ENCODE data around the gene DCLK1. TPM values are rescaled to one million over a fixed set of nuclear protein-coding genes. Genes with fewer than 3 reads are reported as not detected.

DCLK1 gene
- total and polyA plus RNA-seq, 2 donors (not counting 1 experiment from before 2014, with no cell fraction given): 0.56 to 6.3 TPM

DNA sequence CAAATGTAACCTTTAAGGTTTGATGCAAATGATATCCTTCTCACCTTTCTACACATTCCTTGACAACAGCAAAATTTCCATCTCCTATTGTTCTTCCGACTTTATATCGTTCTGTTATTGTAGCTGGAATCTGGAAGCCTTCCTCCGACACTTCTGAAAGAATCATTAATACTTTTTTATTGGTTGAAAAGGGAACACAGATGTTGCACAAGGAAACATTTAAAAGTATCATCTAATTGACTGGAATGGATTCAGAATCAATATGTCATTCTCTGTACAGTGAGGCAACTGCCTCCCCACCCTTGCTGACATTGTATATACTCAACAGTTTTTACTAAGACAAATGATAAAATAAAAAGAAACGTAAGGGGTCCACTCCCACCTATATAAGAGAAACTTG lies 295.2 kb downstream of the DCLK1 start:
- Histone ChIP-seq H3K27ac (ENCODE audit: insufficient read depth, low read length) (no peak overlapping the region), H3K9me3 (ENCODE audit: control insufficient read depth, insufficient read depth, low read depth, low read length) (no peaks in the 10 kb centered on the region), H3K4me1 (ENCODE audit: control insufficient read depth, extremely low read depth, insufficient read depth, low read length) (no peaks in the 10 kb centered on the region), H3K9ac (ENCODE audit: insufficient read depth, low read length) (no peak overlapping the region), H3K36me3 (ENCODE audit: control insufficient read depth, insufficient read depth, low read length) (no peaks in the 10 kb centered on the region), H3K4me3 (replicated peaks in 1 of 4; ENCODE audit: control extremely low read depth in 1 of 4, insufficient read depth in 1 of 4, low read depth in 3 of 4, low read length in 4 of 4) (no peak overlapping the region), H4K20me1 (ENCODE audit: control insufficient read depth, extremely low read depth, insufficient read depth, low read length) (no peaks in the 10 kb centered on the region), H2AFZ (ENCODE audit: low read length) (no peak overlapping the region), H3K79me2 (ENCODE audit: control insufficient read depth, insufficient read depth, low read length) (no peaks in the 10 kb centered on the region), H3K4me2 (ENCODE audit: extremely low read depth, insufficient read depth, low read length) (no peak overlapping the region), H3K27me3 (ENCODE audit: control insufficient read depth, insufficient read depth, low read length) (no peaks in the 10 kb centered on the region)
- DNase-seq (ENCODE audit: low read depth in 2 of 2): no peak
- no peak for TF ChIP-seq CTCF (conservative IDR thresholded peaks at IDR 0.05 in 1 of 2, IDR thresholded peaks at IDR 0.05 in 1 of 2; ENCODE audit: low read depth in 1 of 2, low read length in 2 of 2)
- TF ChIP-seq EZH2 (IDR thresholded peaks at IDR 0.05; ENCODE audit: low read length, missing control alignments): no peak

GRCh38 chr13:35833608-35834275 lies 297.4 kb downstream of the DCLK1 start:
- Histone ChIP-seq H3K4me2 (ENCODE audit: extremely low read depth, insufficient read depth, low read length) (no peak overlapping the region), H3K9me3 (ENCODE audit: control insufficient read depth, insufficient read depth, low read depth, low read length) (no peaks in the 10 kb centered on the region), H3K27me3 (ENCODE audit: control insufficient read depth, insufficient read depth, low read length) (no peaks in the 10 kb centered on the region), H3K9ac (ENCODE audit: insufficient read depth, low read length) (no peak overlapping the region), H3K79me2 (ENCODE audit: control insufficient read depth, insufficient read depth, low read length) (no peaks in the 10 kb centered on the region), H3K36me3 (ENCODE audit: control insufficient read depth, insufficient read depth, low read length) (no peaks in the 10 kb centered on the region), H3K27ac (ENCODE audit: insufficient read depth, low read length) (no peak overlapping the region), H3K4me3 (replicated peaks in 1 of 4; ENCODE audit: control extremely low read depth in 1 of 4, insufficient read depth in 1 of 4, low read depth in 3 of 4, low read length in 4 of 4) (no peak overlapping the region), H4K20me1 (ENCODE audit: control insufficient read depth, extremely low read depth, insufficient read depth, low read length) (no peaks in the 10 kb centered on the region), H3K4me1 (ENCODE audit: control insufficient read depth, extremely low read depth, insufficient read depth, low read length) (no peaks in the 10 kb centered on the region), H2AFZ (ENCODE audit: low read length) (no peak overlapping the region)
- TF ChIP-seq CTCF (conservative IDR thresholded peaks at IDR 0.05 in 1 of 2, IDR thresholded peaks at IDR 0.05 in 1 of 2; ENCODE audit: low read depth in 1 of 2, low read length in 2 of 2): no peak
- TF ChIP-seq EZH2 (IDR thresholded peaks at IDR 0.05; ENCODE audit: low read length, missing control alignments): no peak
- no peak for DNase-seq (ENCODE audit: low read depth in 2 of 2)

DNA sequence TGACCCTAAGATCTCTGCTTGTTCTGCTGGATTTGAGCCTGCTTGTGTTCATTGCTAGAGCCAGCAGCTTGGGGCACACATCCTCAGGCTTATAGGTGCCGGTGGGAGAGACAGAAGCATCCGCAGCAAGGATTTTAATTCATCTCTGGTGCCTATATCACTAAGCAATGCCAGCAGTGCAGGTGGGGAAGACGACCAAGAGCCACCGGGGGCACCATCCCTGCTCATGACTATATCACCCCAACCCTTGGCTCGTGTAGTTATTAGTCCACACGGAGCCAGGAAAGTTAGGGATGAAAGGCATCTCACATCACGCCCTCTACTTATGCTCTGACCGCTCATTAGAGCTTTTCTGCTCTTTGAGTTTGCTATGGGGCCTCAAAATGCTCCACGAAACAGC lies 298.2 kb downstream of the DCLK1 start:
- Histone ChIP-seq H3K27ac (ENCODE audit: insufficient read depth, low read length) (no peak overlapping the region), H4K20me1 (ENCODE audit: control insufficient read depth, extremely low read depth, insufficient read depth, low read length) (no peaks in the 10 kb centered on the region), H3K9ac (ENCODE audit: insufficient read depth, low read length) (no peak overlapping the region), H2AFZ (ENCODE audit: low read length) (no peak overlapping the region), H3K79me2 (ENCODE audit: control insufficient read depth, insufficient read depth, low read length) (no peaks in the 10 kb centered on the region), H3K4me3 (replicated peaks in 1 of 4; ENCODE audit: control extremely low read depth in 1 of 4, insufficient read depth in 1 of 4, low read depth in 3 of 4, low read length in 4 of 4) (no peak overlapping the region), H3K4me1 (ENCODE audit: control insufficient read depth, extremely low read depth, insufficient read depth, low read length) (no peaks in the 10 kb centered on the region), H3K4me2 (ENCODE audit: extremely low read depth, insufficient read depth, low read length) (no peak overlapping the region), H3K36me3 (ENCODE audit: control insufficient read depth, insufficient read depth, low read length) (no peaks in the 10 kb centered on the region), H3K27me3 (ENCODE audit: control insufficient read depth, insufficient read depth, low read length) (no peaks in the 10 kb centered on the region), H3K9me3 (ENCODE audit: control insufficient read depth, insufficient read depth, low read depth, low read length) (no peaks in the 10 kb centered on the region)
- TF ChIP-seq CTCF (conservative IDR thresholded peaks at IDR 0.05 in 1 of 2, IDR thresholded peaks at IDR 0.05 in 1 of 2; ENCODE audit: low read depth in 1 of 2, low read length in 2 of 2) (no peak), EZH2 (IDR thresholded peaks at IDR 0.05; ENCODE audit: low read length, missing control alignments) (no peak)
- no peak for DNase-seq (ENCODE audit: low read depth in 2 of 2)
